SH-SY5Y (cell line): ENCODE measurements around the gene LRFN3.

Source experiments
- GATA2 ChIP-seq: IDR thresholded peaks from 2 replicates; pipeline ENCODE4 v1.6.1; 2011; ENCODE audit warnings: mild to moderate bottlenecking, low read depth, low read length
- GATA3 ChIP-seq: IDR thresholded peaks from 2 replicates; pipeline ENCODE4 v1.6.1; 2011; ENCODE audit warnings: low read depth, mild to moderate bottlenecking, low read length, moderate library complexity

DNA sequence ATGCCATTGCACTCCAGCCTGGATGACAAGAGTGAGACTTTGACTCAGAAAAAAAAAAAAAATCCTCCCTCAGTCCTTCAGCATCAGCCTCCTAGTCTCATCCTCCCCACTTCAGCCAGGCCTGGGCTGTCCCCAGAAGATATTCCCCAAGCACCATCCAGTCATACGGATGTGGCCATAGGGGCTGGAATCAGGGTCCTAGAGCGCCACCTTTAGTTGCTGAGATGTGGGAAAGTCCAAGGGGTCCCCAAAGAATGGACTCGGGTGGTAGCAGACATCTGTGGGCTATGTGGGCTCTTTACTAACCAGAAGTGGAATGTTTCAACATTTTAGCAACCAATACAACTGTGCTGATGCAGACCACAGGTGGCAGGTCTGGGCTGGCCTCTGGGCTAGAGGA, 25.0 kb upstream of the LRFN3 start:
- no peak for TF ChIP-seq GATA3
- TF ChIP-seq GATA2 = no peak
